Sigmoid colon (tissue), 3 donors: Measurements from ENCODE around the gene S1PR5.

Source experiments
- POLR2A ChIP-seq, 2 donors: fragments of 450-650 bp; IDR thresholded peaks; one replicate each; pipeline ENCODE4 v1.6.1; 2016; ENCODE audit warnings: antibody characterized with exemption in 2 of 2, mild to moderate bottlenecking in 2 of 2, moderate library complexity in 2 of 2
- TF ChIP-seq, protein P1 (sequence below), 4 experiments: fragments of 450-650 bp in 3 of 4; fragments of 200-600 bp in 1 of 4; IDR thresholded peaks; one replicate each; pipeline ENCODE4 v1.5.1; 2016 to 2019; ENCODE audit warnings: antibody characterized with exemption in 4 of 4, mild to moderate bottlenecking in 3 of 4, moderate library complexity in 2 of 4

GRCh38 chr19:10555610-10555973 lies 38.3 kb upstream of the S1PR5 start:
- TF ChIP-seq, protein P1, sequence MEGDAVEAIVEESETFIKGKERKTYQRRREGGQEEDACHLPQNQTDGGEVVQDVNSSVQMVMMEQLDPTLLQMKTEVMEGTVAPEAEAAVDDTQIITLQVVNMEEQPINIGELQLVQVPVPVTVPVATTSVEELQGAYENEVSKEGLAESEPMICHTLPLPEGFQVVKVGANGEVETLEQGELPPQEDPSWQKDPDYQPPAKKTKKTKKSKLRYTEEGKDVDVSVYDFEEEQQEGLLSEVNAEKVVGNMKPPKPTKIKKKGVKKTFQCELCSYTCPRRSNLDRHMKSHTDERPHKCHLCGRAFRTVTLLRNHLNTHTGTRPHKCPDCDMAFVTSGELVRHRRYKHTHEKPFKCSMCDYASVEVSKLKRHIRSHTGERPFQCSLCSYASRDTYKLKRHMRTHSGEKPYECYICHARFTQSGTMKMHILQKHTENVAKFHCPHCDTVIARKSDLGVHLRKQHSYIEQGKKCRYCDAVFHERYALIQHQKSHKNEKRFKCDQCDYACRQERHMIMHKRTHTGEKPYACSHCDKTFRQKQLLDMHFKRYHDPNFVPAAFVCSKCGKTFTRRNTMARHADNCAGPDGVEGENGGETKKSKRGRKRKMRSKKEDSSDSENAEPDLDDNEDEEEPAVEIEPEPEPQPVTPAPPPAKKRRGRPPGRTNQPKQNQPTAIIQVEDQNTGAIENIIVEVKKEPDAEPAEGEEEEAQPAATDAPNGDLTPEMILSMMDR (IDR thresholded peaks at IDR 0.05) = no peak
- no peak for TF ChIP-seq POLR2A (IDR thresholded peaks at IDR 0.05)
